ENCODE data around the gene TRIM54. TPM values are rescaled to one million over a fixed set of nuclear protein-coding genes. Genes with fewer than 3 reads are reported as not detected.

The TRIM54 gene
- total and polyA plus RNA-seq, 2 of the 8 experiments (the other 6 are each of a cell fraction or from before 2014, with no cell fraction given) = 3.9 to 5.8 TPM

DNA sequence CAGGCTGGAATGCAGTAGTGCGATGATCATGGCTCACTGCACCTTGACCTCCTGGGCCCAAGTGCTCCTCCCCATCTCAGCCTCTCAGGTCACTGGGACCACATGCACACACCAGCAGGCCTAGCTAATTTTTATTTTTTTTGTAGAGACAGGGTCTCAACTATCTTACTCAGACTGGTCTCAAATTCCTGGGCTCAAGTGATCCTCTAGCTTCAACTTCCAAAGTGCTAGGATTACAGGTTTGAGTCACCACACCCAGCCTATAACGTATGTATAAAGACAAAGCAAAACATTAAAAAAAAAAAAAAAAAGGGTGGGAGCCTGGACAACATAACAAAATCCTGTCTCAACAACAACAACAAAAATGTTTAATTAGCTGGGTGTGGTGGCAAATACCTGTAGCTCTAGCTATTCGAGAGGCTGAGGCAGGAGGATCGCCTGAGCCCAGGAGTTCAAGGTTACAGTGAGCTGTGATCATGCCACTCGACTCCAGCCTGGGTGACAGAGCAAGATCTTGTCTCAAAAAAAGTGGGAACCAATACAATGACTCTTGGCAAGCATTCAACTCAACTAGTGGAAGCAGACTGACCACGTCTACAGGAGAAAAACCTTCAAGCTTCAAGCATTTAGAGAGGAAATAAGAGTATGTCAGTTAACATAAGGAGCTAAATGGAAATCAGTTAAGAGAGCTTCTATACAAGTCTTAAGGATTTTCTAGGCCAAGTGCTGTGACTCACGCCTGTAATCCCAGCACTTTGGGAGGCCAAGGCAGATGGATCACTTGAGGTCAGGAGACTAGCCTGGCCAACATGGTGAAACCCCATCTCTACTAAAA lies 71.8 kb downstream of the TRIM54 start (continued):
- no peak for TF ChIP-seq BACH1 (IDR thresholded peaks at IDR 0.05; ENCODE audit: low read length)
- TF ChIP-seq, protein P1, sequence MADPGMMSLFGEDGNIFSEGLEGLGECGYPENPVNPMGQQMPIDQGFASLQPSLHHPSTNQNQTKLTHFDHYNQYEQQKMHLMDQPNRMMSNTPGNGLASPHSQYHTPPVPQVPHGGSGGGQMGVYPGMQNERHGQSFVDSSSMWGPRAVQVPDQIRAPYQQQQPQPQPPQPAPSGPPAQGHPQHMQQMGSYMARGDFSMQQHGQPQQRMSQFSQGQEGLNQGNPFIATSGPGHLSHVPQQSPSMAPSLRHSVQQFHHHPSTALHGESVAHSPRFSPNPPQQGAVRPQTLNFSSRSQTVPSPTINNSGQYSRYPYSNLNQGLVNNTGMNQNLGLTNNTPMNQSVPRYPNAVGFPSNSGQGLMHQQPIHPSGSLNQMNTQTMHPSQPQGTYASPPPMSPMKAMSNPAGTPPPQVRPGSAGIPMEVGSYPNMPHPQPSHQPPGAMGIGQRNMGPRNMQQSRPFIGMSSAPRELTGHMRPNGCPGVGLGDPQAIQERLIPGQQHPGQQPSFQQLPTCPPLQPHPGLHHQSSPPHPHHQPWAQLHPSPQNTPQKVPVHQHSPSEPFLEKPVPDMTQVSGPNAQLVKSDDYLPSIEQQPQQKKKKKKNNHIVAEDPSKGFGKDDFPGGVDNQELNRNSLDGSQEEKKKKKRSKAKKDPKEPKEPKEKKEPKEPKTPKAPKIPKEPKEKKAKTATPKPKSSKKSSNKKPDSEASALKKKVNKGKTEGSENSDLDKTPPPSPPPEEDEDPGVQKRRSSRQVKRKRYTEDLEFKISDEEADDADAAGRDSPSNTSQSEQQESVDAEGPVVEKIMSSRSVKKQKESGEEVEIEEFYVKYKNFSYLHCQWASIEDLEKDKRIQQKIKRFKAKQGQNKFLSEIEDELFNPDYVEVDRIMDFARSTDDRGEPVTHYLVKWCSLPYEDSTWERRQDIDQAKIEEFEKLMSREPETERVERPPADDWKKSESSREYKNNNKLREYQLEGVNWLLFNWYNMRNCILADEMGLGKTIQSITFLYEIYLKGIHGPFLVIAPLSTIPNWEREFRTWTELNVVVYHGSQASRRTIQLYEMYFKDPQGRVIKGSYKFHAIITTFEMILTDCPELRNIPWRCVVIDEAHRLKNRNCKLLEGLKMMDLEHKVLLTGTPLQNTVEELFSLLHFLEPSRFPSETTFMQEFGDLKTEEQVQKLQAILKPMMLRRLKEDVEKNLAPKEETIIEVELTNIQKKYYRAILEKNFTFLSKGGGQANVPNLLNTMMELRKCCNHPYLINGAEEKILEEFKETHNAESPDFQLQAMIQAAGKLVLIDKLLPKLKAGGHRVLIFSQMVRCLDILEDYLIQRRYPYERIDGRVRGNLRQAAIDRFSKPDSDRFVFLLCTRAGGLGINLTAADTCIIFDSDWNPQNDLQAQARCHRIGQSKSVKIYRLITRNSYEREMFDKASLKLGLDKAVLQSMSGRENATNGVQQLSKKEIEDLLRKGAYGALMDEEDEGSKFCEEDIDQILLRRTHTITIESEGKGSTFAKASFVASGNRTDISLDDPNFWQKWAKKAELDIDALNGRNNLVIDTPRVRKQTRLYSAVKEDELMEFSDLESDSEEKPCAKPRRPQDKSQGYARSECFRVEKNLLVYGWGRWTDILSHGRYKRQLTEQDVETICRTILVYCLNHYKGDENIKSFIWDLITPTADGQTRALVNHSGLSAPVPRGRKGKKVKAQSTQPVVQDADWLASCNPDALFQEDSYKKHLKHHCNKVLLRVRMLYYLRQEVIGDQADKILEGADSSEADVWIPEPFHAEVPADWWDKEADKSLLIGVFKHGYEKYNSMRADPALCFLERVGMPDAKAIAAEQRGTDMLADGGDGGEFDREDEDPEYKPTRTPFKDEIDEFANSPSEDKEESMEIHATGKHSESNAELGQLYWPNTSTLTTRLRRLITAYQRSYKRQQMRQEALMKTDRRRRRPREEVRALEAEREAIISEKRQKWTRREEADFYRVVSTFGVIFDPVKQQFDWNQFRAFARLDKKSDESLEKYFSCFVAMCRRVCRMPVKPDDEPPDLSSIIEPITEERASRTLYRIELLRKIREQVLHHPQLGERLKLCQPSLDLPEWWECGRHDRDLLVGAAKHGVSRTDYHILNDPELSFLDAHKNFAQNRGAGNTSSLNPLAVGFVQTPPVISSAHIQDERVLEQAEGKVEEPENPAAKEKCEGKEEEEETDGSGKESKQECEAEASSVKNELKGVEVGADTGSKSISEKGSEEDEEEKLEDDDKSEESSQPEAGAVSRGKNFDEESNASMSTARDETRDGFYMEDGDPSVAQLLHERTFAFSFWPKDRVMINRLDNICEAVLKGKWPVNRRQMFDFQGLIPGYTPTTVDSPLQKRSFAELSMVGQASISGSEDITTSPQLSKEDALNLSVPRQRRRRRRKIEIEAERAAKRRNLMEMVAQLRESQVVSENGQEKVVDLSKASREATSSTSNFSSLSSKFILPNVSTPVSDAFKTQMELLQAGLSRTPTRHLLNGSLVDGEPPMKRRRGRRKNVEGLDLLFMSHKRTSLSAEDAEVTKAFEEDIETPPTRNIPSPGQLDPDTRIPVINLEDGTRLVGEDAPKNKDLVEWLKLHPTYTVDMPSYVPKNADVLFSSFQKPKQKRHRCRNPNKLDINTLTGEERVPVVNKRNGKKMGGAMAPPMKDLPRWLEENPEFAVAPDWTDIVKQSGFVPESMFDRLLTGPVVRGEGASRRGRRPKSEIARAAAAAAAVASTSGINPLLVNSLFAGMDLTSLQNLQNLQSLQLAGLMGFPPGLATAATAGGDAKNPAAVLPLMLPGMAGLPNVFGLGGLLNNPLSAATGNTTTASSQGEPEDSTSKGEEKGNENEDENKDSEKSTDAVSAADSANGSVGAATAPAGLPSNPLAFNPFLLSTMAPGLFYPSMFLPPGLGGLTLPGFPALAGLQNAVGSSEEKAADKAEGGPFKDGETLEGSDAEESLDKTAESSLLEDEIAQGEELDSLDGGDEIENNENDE (IDR thresholded peaks at IDR 0.05; ENCODE audit: insufficient replicate concordance, low read length) = no peak
- no peak for TF ChIP-seq ASH2L (IDR thresholded peaks at IDR 0.05; ENCODE audit: low read length)

All from H1 (cell line).